ENCODE measurements around the gene EFCAB8.

DNA sequence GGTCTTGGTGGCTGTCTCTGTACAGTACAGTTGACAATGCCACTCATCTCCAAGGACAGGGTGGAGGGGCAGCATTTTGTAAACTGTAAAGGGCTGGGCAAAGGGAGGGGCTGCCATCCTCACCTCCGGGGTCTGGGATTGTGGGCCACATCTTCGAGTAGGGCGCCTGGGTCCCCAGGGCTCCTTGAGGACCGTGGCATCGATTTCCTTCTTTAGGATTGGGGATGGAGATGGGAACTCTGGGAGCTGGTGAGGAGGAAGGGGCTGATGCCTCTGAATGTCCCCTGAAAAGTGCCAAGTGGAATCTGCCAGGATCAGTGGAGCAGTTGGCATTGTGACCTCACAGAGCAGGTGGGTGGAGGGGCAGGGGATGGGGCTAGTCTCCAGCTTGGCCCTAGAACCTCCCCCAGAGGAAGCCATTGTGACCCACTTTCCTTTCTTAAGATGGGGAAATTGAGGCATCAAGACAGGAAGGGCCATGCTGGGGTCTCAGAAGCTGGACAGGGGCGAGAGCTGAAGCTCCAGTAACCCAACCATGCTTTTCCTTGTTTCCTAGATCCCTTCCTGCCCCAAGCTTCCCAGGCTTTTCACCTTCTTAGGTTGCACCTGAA is 145.5 kb downstream of the EFCAB8 start, which contains the start of gene SUN5:
- TF ChIP-seq, protein P1, sequence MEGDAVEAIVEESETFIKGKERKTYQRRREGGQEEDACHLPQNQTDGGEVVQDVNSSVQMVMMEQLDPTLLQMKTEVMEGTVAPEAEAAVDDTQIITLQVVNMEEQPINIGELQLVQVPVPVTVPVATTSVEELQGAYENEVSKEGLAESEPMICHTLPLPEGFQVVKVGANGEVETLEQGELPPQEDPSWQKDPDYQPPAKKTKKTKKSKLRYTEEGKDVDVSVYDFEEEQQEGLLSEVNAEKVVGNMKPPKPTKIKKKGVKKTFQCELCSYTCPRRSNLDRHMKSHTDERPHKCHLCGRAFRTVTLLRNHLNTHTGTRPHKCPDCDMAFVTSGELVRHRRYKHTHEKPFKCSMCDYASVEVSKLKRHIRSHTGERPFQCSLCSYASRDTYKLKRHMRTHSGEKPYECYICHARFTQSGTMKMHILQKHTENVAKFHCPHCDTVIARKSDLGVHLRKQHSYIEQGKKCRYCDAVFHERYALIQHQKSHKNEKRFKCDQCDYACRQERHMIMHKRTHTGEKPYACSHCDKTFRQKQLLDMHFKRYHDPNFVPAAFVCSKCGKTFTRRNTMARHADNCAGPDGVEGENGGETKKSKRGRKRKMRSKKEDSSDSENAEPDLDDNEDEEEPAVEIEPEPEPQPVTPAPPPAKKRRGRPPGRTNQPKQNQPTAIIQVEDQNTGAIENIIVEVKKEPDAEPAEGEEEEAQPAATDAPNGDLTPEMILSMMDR (IDR thresholded peaks at IDR 0.05; ENCODE audit: borderline replicate concordance, extremely low read depth, low read length, poor library complexity, severe bottlenecking), result no peak
- no peak for TF ChIP-seq EZH2 (IDR thresholded peaks at IDR 0.05; ENCODE audit: borderline replicate concordance, low read depth, low read length, severe bottlenecking)

Measured in DND-41 (cell line).